Amygdala (tissue), 56 donors: ENCODE results near the gene ANXA4.
"Not testable (repeated sequence)": the region's sequence is repeated elsewhere in the genome, so short reads cannot be mapped to it uniquely, and the experiment has no call there.

Experiments
- DNase-seq, 56 donors: peaks; one replicate each; lab custom pipeline; 2025; lab: John Stamatoyannopoulos, UW

Gene ANXA4

DNA sequence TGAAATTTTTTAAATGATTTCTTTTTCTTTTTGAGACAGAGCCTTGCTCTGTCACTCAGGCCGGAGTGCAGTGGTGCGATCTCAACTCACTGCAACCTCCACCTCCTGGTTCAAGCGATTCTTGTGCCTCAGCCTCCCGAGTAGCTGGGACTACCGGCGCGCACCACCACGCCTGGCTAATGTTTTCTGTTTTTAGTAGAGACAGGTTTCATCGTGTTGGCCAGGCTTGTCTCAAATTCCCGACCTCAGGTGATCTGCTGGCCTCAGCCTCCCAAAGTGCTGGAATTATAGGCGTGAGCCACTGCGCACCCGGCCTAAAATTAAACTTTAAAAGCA is 88.9 kb downstream of the ANXA4 start:
- not testable (repeated sequence) for DNase-seq

DNA sequence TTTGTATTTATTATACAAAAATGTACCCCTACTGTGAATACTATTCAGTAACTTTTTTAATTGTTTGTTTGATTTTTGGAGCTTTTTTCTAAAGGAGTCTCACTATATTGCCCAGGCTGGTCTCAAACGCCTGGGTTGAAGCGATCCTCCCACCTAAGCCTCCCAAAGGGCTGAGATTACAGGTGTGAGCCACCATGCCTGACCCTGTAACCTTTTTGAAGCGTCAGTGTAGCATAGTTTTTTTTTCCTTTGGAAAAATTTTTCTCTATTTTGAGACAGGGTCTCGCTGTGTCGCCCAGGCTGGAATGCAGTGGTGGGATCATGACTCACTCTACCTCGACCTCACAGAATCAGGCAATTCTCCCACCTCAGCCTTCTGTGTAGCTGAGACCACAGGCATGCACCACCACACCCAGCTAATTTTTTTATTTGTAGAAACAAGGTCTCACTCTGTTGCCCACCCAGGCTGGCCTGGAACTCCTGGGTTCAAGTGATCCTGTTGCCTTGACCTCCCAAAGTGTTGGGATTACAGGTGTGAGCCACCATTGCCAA is 89.5 kb downstream of the ANXA4 start:
- DNase-seq, result no peak

DNA sequence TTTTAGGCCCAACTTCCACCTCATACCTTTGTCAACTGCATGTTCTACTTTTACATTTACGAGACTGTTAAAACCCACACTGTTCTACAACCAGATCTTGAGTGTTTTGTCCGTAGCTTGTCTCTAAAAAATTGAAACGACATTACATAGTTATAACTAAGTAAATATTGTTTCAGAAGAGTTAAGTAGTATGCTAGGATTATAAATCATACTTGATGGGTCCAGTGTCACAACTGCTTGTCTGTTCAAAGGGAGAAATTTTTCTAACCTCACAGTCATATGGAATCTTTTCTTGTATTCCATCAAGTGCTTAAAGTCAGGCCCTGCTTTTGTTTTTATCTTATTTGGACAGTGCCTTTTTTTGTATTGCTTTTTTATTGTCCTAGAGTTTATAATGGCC is 91.8 kb downstream of the ANXA4 start:
- no peak for DNase-seq

DNA sequence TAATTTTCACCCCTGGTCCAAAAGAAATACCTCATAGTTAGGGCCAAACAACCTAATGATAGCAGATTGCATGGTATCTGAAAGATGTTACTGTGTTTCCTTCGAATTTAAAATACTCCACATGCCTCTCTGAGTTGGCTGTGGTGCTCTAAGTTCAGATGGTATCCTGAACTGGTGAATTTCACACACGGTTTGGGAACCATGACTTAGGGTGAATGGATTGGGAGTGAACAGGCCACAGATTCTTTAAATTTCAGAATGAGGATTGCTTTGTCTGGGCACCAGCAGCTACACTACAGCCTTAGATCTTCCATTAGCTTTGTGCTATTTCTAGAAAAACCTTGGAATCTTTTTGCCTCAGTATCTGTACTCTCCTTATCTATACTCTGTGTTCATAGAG is 93.7 kb downstream of the ANXA4 start:
- no peak for DNase-seq

DNA sequence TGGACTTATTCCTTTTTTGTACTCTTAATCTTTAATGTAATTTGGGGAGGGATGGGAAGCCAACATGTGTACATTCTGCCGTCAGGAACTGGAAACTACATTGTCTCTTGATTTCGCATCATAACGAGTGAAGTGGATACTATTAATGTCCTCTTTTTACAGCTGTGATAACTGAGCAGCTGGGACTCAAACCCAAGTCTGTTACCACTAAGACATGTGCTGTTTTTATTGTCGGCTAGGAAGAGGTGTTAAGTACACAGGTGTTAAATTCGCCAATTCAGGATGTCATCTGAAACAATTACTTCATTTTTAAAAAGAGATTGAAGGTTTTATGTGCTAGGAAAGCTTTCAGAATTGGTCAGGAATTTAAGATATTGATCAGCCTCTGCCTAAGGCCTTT is 94.4 kb downstream of the ANXA4 start:
- no peak for DNase-seq

DNA sequence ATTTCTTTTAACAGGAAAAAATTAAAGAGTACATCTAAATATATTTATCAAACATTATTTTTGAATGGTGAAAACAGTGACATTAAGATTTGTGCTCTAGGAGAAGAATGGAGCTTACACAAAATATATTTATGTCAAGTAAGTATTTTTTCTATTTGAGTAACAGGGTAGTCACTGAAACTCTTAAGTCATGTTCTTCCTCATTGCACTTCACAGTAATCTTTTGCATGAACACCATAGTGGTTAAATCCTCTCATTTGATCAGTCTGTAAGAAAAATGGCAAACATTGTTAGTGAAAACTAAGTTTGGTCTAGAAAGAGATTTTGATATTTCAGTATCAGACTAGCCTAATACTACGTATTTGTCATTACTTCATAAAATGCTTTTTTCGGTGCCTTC is 95.6 kb downstream of the ANXA4 start:
- DNase-seq, result no peak

DNA sequence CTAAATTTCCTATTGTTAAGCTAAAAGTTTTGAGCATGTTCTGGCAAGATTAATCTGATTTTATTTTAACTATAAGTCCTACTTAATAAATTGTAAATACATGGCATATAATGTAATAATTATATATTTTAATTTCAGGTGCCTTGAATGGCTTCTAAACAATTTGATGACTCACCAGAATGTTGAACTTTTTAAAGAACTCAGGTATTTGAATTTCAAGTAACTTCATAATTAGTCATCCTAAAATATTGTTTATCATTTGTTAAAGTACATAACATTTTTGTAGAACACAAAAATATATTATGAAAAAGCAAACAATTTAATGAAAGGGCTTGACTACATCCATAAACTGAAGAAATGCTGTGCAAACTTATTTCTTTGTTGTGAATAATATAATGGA is 102.1 kb downstream of the ANXA4 start:
- no peak for DNase-seq

DNA sequence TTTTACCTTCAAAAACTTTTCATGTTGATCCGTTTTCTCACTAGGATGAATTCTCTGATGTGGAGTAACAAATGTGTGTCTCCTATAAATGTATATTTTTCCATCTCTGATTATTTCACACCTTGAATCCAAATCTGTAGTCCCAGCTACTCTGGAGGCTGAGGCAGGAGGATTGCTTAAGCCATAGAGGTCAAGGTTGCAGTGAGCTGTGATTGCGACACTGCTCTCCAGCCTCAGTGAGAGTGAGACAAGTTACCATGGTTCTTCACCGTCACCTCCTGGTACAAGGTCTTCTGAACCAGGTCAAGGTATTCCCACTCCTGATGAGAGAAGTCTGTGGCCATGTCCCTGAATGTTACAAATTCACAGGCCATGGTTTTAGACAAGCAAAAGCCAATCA is 102.6 kb downstream of the ANXA4 start:
- DNase-seq, result no peak

DNA sequence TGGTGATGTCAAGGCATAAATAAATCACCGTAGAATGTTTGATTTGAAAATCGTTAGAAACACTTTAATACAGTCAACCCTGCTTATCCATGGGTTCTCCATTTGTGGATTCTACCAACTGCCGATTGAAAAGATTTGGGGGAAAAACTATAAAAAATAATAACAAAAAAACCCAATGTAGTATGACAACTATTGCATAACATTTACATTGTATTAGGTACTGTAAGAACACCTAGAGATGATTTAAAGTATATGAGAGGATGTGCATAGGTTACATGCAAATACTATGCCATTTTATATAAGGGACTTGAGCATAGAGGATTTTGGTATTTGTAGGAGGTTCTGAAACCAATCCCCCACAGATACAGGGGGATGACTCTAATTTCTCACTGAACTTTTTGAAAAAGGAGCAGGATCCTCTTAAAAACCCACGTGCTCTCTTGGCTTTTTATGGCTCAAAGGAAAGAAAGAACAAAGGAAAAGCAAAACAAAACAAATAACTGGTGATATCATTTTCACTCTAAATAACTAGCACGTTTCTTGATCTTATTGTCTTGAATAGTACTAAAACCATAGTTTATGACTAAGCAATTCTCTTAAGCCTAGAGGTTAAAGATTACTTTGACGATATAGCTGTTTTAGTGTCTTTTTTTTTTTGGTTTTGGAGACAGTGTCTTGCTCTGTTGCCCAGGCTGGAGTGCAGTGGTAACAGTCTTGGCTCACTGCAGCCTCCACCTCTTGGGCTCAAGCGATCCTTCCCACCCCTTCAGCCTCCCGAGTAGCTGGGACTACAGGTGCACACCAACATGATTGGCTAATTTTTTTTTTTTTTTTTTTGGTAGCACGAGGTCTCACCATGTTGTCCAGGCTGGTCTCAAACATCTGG is 104.5 kb downstream of the ANXA4 start:
- DNase-seq, result no peak

DNA sequence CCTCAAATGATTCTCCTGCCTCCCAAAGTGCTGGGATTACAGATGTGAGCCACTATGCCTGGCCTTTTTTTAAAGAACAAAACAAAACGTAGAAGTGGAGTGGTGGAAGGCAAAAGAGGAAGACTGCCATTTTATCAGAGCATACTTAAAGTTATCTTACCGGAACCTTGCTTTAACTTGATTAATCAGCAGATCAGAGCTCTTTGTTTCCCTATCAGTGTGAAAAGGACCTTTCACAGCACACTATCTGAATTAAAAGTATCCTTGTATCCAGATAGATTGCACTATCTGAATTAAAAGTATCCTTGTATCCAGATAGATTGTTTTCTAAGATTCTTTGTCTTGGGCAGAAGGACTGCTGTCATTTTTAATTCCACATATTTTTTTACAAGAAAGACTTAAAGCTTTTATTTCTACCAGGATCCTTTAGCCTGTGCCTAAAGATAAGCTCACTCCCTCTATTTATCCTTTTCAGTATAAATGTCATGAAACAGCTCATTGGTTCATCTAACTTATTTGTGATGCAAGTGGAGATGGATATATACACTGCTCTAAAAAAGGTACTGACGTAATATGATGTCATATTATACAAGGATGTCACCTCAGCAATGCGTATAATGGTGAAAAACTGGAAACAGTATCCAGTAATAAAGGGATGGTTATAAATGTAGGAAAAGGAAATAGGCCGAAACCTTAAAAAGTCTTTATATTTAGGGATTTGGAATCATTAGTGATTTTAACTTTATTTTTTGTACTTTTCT is 105.3 kb downstream of the ANXA4 start:
- DNase-seq, result no peak

DNA sequence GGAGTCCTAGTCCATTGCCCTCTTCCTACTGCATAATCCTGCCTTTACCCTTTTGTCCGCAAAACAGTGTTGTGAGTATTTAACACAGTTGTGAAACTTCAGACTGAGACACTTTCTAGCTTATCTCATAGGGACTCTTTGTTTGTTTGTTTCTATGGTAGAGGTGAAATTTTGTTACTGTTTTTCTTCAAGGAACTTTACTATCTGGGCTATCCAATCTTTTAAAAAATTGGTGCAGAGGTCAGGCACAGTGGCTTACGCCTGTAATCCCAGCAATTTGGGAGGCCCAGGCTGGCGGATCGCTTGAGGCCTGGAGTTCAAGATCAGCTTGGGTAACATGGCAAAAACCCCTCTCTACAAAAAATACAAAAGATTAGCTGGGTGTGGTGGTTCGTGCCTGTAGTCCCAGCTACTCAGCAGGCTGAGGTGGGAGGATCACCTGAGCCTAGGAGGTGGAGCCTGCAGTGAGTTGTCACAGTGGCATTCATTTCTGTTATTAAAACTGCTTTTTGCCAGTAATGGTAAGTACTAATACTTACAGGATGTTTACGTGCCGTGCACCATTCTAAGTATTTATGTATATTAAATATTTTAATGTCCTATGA is 106.4 kb downstream of the ANXA4 start:
- DNase-seq, result no peak

DNA sequence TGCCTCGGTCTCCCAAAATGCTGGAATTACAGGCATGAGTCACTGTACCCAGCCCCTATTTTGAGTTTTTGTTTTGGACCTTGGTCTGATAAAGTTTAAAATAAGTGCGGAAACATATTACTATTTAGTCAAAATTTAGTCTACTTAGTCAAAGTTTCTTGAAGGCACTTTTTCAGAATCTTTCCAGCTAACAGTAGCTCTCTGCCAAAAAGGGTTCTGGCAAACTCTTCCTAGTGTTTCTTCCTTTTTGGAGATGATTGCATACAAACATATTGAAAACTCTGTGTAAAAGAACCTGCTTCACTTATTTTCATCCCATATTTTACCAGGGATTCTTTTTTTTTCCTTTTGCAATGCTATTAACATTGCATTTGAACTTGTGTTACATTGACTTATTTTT is 116.3 kb downstream of the ANXA4 start:
- no peak for DNase-seq

DNA sequence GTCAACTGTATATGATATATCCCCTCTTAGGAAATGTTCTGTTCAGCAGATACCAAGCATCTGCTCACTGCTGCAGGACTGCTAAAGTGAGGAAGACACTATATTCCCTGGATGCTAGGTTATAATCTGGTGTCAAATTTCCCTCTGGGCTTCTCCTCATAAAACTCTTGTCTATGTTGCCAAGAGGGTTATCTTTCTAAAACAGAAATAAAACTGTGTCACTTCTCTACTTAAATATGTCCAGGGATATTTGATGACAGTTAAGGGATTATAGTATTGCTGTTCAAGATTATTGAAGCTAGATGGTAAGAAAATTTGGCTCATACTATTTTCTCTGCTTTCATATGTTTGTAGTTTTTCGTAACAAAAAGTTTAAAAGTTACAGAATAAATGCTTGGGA is 121.4 kb downstream of the ANXA4 start:
- DNase-seq, result no peak
